ENCODE measurements around the gene FOXO3.

DNA sequence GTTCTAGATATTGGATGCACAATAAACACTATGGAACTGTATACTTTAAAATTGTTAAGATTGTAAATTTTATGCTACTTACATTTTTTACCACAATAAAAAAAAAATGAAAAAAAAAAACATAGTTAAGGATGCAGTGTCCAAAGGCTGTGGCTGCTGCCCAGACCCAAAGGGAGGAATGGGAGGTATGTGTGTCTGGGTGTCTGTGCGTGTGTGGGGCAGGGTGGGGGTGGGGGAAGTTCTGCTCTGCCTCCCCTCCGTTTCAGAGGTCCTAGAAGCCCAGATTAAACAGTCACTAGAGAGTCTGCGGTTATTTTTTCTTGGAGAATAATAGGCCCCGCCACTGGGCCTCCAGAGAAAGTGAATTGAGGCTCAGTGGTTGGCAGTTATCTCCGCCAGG is 151.1 kb downstream of the FOXO3 start:
- TF ChIP-seq, protein P1, sequence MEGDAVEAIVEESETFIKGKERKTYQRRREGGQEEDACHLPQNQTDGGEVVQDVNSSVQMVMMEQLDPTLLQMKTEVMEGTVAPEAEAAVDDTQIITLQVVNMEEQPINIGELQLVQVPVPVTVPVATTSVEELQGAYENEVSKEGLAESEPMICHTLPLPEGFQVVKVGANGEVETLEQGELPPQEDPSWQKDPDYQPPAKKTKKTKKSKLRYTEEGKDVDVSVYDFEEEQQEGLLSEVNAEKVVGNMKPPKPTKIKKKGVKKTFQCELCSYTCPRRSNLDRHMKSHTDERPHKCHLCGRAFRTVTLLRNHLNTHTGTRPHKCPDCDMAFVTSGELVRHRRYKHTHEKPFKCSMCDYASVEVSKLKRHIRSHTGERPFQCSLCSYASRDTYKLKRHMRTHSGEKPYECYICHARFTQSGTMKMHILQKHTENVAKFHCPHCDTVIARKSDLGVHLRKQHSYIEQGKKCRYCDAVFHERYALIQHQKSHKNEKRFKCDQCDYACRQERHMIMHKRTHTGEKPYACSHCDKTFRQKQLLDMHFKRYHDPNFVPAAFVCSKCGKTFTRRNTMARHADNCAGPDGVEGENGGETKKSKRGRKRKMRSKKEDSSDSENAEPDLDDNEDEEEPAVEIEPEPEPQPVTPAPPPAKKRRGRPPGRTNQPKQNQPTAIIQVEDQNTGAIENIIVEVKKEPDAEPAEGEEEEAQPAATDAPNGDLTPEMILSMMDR (IDR thresholded peaks at IDR 0.05; ENCODE audit: insufficient read depth, low read depth, low read length) = no peak
- no peak for TF ChIP-seq EZH2 (IDR thresholded peaks at IDR 0.05; ENCODE audit: insufficient read depth, low read length)
